GM18873 (cell line): ENCODE measurements around the gene FAM184A.

Experiments used
- ATAC-seq: cut with Tn5 transposase; IDR thresholded peaks from one replicate; pipeline ENCODE4 v1.9.1; 2021; ENCODE audit warnings: mild to moderate bottlenecking, moderate library complexity, moderate number of reproducible peaks; ENCODE audit not compliant: unreplicated experiment, low FRiP score

The FAM184A gene

GRCh38 chr6:119060255-119060907, 18.1 kb downstream of the FAM184A start:
- peak; percentile 35 for ATAC-seq

GRCh38 chr6:119055069-119055468, 23.4 kb downstream of the FAM184A start:
- no peak for ATAC-seq

- ATAC-seq, result no peak
These were observed 25.5 kb downstream of the FAM184A start for GRCh38 chr6:119052987-119053386.

GRCh38 chr6:119052292-119052889, 26.1 kb downstream of the FAM184A start:
- peak; percentile 87 for ATAC-seq

GRCh38 chr6:119044255-119044654, 34.2 kb downstream of the FAM184A start:
- ATAC-seq, result no peak

- peak; percentile 71 for ATAC-seq
These were observed 34.7 kb downstream of the FAM184A start for GRCh38 chr6:119043783-119044182.

GRCh38 chr6:119043265-119043664, 35.2 kb downstream of the FAM184A start:
- no peak for ATAC-seq

GRCh38 chr6:119040636-119041035, 37.8 kb downstream of the FAM184A start:
- no peak for ATAC-seq

- ATAC-seq, result no peak
These were observed 38.2 kb downstream of the FAM184A start for GRCh38 chr6:119040229-119040628.

- ATAC-seq, result no peak
These were observed 40.4 kb downstream of the FAM184A start for GRCh38 chr6:119037941-119038623.

GRCh38 chr6:119037264-119037663, 41.2 kb downstream of the FAM184A start:
- no peak for ATAC-seq

GRCh38 chr6:119036081-119036480, 42.4 kb downstream of the FAM184A start:
- no peak for ATAC-seq

- ATAC-seq, result no peak
These were observed 43.0 kb downstream of the FAM184A start for GRCh38 chr6:119035459-119035858.

GRCh38 chr6:119034827-119035458, 43.5 kb downstream of the FAM184A start:
- ATAC-seq, result no peak

GRCh38 chr6:119032428-119032827, 46.0 kb downstream of the FAM184A start:
- ATAC-seq, result no peak

- ATAC-seq, result no peak
These were observed 47.7 kb downstream of the FAM184A start for GRCh38 chr6:119030759-119031158.

GRCh38 chr6:119028091-119028490, 50.4 kb downstream of the FAM184A start:
- no peak for ATAC-seq

- no peak for ATAC-seq
These were observed 51.0 kb downstream of the FAM184A start for GRCh38 chr6:119027465-119027864.

- no peak for ATAC-seq
These were observed 51.6 kb downstream of the FAM184A start for GRCh38 chr6:119026822-119027221.

GRCh38 chr6:119025793-119026192, 52.7 kb downstream of the FAM184A start:
- no peak for ATAC-seq

GRCh38 chr6:119024111-119024510, 54.4 kb downstream of the FAM184A start:
- ATAC-seq, result no peak
